K562 (cell line): Measurements from ENCODE around the gene HES4. TPM values are rescaled to one million over a fixed set of nuclear protein-coding genes. Genes with fewer than 3 reads are reported as not detected.

Experiments
- AFF1 ChIP-seq, 2 experiments: fragments of 450-650 bp; IDR thresholded peaks; 2 replicates each; pipeline ENCODE4 v1.6.1; 2018; ENCODE audit warnings: mild to moderate bottlenecking in 2 of 2, low read depth in 1 of 2; ENCODE audit not compliant: partially characterized antibody in 2 of 2
- DIDO1 ChIP-seq: fragments of 450-650 bp; IDR thresholded peaks from 2 replicates; pipeline ENCODE4 v1.6.1; 2016; ENCODE audit warnings: low read depth, missing biosample characterization, missing genetic modification characterization
- FOS ChIP-seq: IDR thresholded peaks from 3 replicates; pipeline ENCODE4 v1.6.1; 2011; ENCODE audit not compliant: insufficient read length; ENCODE audit errors: extremely low read depth
- GTF2A2 ChIP-seq: IDR thresholded peaks from 2 replicates; pipeline ENCODE4 v1.6.1; 2016; ENCODE audit warnings: mild to moderate bottlenecking, missing genetic modification characterization, missing compliant biosample characterization
- GTF2E2 ChIP-seq: fragments of 200-800 bp; sonication (Bioruptor generic); IDR thresholded peaks from 2 replicates; pipeline ENCODE4 v1.6.1; 2016; ENCODE audit warnings: missing genetic modification characterization, missing compliant biosample characterization
- HSF4 ChIP-seq: fragments of 250-450 bp; sonication (Bioruptor Pico); IDR thresholded peaks from 2 replicates; pipeline ENCODE4 v2.1.2; 2022; ENCODE audit warnings: mild to moderate bottlenecking, moderate library complexity, borderline replicate concordance
- KHSRP ChIP-seq: fragments of 450-650 bp; IDR thresholded peaks from 2 replicates; pipeline ENCODE4 v1.6.1; 2017
- NR1H2 ChIP-seq: sonication (generic); formaldehyde crosslinking; IDR thresholded peaks from 2 replicates; pipeline ENCODE4 v1.4.0; 2020; ENCODE audit warnings: mild to moderate bottlenecking, missing genetic modification reagents
- TAL1 ChIP-seq: fragments of 450-650 bp; IDR thresholded peaks from 2 replicates; pipeline ENCODE4 v1.6.1; 2016; ENCODE audit warnings: mild to moderate bottlenecking
- TBP ChIP-seq: optimal IDR thresholded peaks from 2 replicates; pipeline ENCODE3; 2011; ENCODE audit warnings: low read depth, low read length, improper control_type of control experiment
- ZFP30 ChIP-seq: fragments of 250-450 bp; sonication (Bioruptor Pico); IDR thresholded peaks from 2 replicates; pipeline ENCODE4 v1.8.0; 2022; ENCODE audit warnings: moderate library complexity, mild to moderate bottlenecking, inconsistent platforms, borderline replicate concordance
- ZHX1 ChIP-seq: fragments of 150-350 bp; conservative IDR thresholded peaks from 2 replicates; pipeline ENCODE4 v1.6.1; 2014; ENCODE audit warnings: low read length
- ZNF407 ChIP-seq: fragments of 450-650 bp; IDR thresholded peaks from 2 replicates; pipeline ENCODE4 v1.6.1; 2016; ENCODE audit warnings: low read depth
- polyA plus RNA-seq, 8 experiments: library from polyadenylated mRNA; depleted of rRNA in 4 of 8; stranded (reverse) in 5 of 8; unstranded in 3 of 8; fragments of >200 nt; fragmentation: Nextera tagmentation in 2 of 8; fragmentation: Illumina TruSeq in 1 of 8; extraction: Ambion mirVana in 2 of 8; extraction: Trizol in 1 of 8; gene quantifications; 2 replicates each; pipeline versions ENCODE4 v1.2.1 to v1.2.3, GENCODE V29; 2011 to 2014; ENCODE audit warnings: inconsistent platforms in 1 of 8, missing spikeins in 1 of 8
- total RNA-seq, 7 experiments: library from RNA; depleted of rRNA in 6 of 7; stranded (reverse); fragments of >200 nt in 6 of 7; fragmentation: Illumina TruSeq in 2 of 7; extraction: Trizol in 2 of 7; gene quantifications; 2 replicates each; pipeline versions ENCODE4 v1.2.1 to v1.2.3, GENCODE V29; 2011 to 2021; ENCODE audit warnings: low replicate concordance in 1 of 7

Gene HES4
- total and polyA plus RNA-seq, 9 of the 15 experiments (the other 6 are each of a cell fraction or from before 2014, with no cell fraction given), result 0.21 to 43.7 (median 5.3) TPM; not detected in 2

- TF ChIP-seq DIDO1 (no peak), ZNF407 (no peak), HSF4 (CRISPR knock-in tag) (no peak), AFF1 (IDR thresholded peaks at IDR 0.05; ENCODE audit: low read depth in 1 of 2, partially characterized antibody in 2 of 2) (no peak), TBP (peak; percentile 68), FOS (no peak), KHSRP (peak; percentile 100), GTF2A2 (tag) (no peak), ZFP30 (CRISPR knock-in tag) (no peak), NR1H2 (peak; percentile 96), GTF2E2 (tag) (peak; percentile 70; the same call in 1 of the 2 replicates), TAL1 (no peak), ZHX1 (0 out of 2 replicates have a peak, but pooled peaks have one; percentile 62)
Observed at GRCh38 chr1:1000357-1001056, 610 bp upstream of the HES4 start (continued).
